HG02938 (cell line): Measurements from ENCODE around the gene ARF1.
A peak's percentile ranks its signal among the peaks of the same experiment; 100 is the strongest.
"Not testable (repeated sequence)": the region's sequence is repeated elsewhere in the genome, so short reads cannot be mapped to it uniquely, and the experiment has no call there.

ENCODE experiments used
- ATAC-seq: cut with Tn5 transposase; IDR thresholded peaks from one replicate; pipeline ENCODE4 v1.9.1; 2021; ENCODE audit warnings: mild to moderate bottlenecking, moderate library complexity; ENCODE audit not compliant: unreplicated experiment

Gene ARF1

DNA sequence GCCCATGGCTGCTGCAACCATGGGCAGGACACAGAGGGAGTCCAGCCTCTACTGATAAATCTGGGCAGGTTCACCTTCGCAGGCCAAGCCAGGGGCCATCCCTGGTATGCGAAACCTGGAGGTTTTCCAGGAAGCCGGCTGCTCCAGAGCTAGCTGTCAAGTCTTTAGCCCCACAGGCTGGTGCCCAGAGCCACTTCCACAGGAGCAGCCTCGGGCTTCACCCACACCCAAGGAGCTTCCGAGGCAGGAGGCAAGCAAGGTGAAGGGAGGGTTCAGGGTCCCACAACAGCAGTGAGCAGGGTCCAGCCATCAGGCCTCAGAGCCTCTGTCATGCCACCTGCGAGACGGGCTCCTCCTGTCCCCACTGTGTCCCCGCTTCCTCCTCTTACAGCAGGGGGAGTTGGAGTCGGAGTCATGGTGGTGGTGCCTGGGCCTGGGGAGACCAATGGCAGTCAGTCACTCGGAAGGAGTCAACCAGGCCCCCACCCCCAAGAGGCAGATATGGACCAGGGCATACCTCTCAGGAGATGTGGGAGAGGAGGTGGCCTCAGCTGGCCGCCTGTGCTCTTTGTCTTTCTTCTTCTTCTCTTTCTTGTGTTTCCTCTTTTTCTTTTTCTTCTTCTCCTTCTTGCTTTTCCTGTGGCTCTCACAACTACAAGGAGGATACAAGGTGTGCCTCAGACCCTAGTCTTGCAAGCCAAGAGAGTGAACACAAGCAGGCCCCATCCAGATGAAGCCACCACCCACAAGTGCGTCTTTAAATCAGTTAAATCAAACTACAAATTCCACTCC is 18.5 kb downstream of the ARF1 start:
- ATAC-seq, result no peak

DNA sequence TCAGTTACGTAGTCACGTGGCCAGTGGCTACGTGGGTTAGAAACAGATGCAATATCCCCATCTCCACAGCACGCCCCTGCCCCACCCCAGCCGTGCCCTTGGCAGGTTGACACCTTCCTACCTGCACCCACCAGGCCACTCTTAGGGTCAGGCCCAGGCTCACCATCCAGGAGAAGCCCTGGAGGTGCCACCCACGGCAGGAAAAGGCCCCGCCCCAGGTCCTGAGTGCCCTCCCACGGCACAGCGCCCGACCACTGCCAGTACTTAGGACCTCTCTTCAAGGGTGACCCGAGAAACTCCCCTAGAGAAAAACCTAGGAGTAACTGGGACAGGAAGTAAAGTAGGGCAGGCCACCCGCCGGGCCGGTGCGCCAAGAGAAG is 19.1 kb downstream of the ARF1 start:
- peak; percentile 0 for ATAC-seq

DNA sequence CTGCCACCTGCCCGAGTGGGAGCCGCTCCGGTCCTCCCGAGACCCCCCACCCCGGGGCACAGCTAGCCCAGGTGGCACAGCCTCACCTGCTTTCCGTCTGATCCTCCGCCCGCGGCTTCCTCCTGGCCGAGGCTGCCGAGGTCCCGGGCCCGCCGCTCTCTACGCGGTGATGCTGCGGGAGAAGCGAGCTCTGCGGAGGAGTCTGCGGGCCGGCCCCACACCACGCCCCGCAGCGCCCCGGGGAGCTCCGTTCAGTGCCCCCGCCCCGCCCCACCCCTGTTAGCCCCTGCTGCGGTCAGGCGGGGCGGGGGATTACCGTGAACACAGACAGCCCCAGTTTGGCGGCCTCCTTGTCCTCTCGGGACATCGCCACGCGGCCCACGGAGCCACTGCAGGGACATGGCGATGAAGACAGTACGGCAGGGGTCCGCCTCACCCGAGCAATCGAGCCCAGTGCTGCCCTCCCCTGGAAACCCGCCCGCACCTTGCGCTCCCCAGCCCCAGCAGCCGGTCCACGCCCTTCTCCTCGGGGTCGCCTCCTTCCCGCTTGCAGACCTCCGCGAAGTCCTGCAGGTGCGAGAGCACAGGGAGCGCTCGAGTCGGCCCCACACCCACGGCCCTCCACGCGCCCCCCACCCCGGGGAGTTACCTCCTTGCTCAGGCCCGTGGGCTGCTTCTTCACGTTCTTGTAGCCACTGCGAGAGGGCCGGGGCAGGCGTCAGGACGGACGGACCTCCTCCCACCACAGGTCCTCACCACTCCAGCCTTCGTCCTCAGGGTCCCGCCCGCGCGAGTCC is 19.7 kb downstream of the ARF1 start:
- peak; percentile 24 for ATAC-seq

DNA sequence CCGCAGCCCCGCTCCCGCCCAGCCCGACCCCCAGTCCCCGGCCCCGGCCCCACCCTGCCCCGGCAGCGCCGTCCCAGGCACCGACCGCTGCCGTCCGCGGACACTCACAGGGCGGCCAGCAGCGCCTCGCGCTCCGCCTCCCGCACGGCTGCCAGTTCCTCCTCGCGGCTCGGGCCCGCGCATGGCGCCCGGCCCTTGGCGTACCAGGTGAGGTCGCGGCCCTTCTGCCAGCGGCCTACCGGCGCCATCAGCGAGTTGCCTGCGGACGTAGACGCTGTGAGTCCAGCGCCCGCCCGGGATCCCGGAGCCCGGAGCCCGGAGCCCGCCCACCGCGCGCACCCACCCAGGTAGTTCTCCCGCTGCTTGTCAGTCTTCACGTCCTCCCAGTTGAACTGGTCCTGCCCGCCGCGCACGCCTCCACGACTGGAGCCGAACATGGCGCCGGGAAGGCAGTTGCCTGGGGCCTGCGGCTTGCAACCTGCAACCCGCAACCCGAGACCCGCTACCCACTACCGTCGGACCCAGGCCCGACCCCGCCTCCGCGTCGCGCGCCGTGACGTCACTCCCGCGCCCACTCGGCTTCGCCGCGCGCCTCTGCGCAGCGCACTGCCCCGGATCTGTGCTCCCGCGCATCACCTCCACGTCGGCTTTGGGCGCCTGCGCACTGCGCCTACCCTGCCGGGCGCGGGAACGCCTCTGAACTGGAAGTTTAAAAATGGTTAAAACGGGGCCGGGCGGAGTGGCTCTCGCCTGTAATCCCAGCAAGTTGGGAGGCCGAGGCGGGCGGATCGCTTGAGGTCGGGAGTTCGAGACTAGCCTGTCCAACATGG is 20.5 kb downstream of the ARF1 start, which contains the start of gene C1orf35:
Gene C1orf35 (minus strand): TSS at position 535 of the 830 bp plus-strand sequence. CDS start 98 bp downstream, at position 437.
- peak; percentile 63 for ATAC-seq

DNA sequence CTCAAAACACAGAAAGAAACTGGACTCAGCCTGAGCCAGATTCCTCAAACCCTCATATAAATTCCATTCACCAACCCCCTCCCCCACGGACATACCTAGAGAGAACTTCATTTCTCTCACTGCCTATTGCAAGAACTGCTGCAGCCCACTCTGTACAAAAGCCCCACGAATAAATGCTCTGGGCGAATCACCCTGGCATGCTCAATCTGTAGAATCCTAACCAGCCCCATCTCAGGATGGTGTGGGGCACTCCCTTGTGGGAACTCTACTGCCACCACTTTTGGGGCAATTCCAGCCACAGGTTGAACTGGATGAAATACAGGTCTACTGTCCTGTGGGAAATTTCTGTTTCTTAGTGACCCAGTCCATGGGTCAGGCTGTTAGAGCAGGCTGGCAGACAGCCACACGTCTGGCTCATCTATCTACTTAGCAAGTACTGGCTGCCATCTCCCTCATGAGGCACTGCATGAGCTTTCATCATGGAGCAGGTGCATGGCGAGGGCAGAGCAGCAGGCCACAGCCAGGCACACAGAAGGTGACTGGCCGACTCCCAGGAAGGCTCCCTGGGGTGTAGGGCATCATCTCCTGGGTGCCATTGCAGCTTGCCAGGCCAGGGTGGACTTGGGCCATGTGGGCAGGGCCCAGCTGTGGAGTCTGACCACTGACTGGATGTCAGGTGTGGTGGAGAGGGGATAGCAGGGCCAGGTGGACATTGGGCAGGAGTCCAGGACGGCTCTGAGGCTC is 22.2 kb downstream of the ARF1 start:
- no peak for ATAC-seq

DNA sequence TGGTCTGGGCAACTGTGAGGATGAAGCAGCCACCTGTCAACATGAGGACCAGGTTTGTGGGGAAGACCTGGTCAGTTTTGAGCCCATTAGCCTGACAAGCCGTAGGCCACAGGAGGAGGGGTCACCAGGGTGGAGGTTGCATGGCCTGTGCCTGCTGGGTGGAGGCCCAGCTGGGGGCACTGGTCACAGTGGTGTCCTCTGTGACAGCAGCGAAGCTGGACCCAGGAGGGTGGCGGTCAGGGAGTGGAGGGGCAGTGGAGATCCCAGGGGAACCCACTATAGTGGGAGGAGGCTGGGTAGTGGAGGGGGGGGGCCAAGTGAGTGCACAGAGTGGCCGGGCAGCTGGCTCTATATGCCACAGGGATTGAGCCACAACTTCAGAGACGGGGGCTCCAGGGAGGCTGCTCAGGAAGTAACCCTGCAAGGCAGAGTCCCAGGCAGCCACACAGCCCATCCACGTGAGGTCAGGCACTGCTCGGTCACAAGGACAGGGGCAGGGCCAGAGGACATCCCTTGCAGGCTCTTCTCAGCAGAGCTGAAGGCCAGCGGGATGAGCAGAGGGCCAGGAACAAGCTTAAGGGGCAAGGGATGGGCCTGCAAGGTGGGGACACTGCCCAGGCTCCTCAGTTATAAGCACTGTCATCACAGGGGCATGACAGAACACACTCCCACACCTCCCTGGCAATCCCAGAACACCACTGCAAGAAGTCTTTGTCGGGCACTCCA is 22.9 kb downstream of the ARF1 start:
- no peak for ATAC-seq

DNA sequence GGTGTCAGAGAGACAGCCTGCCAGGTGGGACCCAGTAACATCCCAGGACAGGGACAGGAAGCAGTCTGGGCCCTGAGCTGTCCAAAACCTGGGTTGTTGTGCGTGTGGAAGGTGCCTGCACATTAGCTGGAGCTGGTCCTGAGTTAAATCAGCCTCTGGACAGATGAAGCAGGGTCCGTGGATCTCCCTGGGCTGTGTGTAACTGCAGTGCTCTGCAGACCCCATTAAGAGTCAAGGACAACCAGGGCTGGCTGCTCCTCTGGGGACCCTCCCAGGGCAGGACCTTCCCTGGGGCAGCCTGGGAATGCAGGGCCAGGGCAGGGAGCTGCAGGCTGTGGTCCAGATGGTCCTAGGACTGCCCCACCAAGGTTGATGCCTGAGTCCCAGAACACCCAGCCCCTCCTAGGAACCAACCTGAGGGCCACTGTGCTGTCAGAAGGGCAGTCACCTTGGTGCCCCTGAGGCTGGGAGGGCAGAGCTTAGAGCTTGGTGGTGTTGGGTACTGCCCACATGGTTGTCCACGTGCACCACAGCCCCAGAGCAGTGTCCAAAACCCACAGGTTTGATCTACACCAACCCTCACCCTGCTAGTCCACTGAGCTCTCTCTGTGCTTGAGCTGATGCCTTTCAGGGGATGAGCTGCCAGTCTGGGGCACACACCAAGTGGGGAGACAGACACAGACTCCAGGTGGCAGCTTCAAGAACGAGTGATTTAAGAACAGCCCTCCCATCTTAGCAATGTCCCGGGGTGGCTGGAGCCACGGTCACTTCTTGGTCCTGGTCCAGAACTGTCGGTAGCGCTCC is 23.7 kb downstream of the ARF1 start:
- no peak for ATAC-seq

DNA sequence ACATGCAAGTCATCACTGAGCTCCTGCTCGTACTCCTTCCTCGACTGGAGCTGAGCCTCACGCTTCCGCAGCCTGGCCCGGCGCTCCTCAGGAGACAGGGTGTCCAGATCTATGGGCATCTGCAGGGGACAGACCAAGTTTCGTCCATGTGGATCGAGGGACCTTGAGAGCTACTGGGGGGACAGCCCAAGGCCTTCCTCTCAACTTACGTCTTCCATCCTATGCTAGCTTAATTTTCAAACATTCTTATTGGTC is 24.2 kb downstream of the ARF1 start:
- no peak for ATAC-seq

DNA sequence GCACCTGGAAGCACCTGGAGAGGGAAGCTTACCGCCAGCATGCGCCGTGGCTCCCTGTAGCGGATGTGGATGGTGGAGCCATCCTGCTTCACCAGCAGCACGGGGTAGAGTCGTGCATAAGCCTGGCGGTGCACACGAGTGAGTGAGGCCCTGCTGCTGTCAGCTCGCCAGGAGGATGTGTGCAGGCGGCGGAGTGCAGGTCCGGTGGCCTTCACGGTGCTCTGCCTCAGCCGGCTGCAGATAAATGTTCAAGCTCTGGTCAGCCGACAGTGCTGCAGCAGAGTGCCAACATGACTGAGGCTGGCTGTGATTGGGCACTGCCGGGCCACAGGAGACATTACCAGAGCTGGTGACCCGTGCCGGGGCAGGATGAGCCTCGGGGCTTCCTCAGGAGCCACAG is 25.1 kb downstream of the ARF1 start:
- ATAC-seq, result no peak

DNA sequence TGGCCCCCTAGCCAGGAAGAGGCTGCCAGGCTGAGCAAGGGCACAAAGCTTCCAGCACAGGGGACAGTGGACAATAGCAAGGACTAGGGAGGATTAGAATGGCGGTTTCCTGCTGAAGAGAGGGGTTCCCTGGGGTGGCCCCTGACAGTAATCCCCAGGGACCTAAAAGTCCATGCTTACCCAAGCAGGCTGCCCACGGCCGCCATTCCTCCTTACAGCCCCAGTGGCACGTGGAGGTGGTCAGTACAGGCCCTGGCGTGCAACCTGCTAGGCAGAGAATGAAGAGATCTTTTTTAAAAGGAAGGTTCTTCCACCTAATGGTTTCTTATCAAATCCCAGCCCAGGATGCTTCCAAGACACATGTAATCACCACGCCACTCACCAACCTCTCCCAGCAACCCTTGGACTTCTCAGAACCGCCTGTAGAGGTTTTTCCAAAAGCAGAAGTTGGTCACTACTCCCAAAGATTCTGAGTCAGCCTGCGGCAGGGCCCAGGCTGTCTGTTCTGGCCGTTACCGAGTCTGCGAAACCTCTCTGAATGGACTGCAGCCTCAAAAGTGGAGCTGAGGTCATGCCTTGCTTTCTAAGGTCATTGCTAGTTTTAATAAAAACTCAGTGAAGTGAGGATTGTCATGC is 25.7 kb downstream of the ARF1 start:
- ATAC-seq, result no peak

DNA sequence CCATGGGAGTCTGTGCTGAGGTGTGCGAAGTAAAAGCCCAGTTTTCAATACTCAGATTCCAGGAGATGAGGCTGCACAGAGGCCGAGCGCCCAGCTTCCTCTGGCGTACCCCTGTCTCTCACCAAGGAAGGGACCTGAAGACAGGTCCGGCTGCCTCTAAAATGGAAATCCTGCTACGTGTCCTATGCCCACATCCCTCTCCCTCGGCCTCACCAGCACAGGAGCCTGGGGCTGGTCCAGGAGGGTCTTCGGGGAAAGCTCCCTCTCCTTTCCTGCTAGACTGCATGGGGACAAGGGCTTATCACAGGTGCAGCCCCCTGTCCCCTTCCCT is 26.2 kb downstream of the ARF1 start:
- no peak for ATAC-seq

DNA sequence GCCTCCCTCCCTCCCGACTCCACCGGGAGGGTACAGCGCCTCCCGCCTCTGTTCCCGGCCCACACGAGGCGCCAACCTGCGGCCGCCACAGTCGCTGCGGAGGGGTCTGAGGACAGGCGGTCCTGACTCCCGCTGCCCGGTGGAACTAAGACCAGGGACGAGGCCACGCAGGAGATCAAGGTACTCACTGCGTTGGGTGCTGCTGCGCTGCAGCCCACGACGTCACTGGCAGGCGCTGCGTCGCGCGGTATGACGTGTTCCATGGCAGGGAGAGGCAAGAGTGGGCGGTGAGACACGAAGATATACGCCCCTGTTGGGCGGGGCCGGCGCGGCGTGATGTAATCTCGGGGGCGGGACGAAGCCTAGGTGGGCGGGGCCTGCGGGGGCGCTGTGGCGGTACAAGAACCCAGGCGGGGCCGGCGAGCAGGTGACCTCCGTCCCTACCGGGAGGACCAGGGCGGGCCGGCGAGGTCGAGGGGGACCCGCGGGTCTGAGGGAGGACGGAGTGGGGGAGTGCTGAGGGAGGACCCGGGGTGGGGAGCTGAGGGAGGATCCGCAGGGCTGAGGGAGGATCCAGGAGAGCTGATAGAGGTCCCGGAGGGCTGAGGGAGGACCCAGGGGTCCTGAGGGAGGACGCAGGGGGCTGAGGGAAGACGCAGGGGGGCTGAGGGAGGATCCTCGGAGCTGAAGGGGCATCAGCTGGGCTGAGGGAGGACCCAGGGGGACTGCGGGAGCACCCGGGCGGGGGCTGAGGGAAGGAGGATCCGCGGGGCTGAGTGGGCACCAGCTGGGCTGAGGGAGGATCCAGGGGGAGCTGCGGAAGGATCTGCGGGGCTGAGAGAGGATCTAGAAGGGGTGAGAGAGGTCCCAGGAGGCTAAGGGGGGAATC is 26.8 kb downstream of the ARF1 start, which contains the start of gene MRPL55:
Gene MRPL55 (minus strand): TSS at position 227 of the 889 bp plus-strand sequence. CDS start 1,039 bp downstream, outside the sequence.
- ATAC-seq, result peak; percentile 89

DNA sequence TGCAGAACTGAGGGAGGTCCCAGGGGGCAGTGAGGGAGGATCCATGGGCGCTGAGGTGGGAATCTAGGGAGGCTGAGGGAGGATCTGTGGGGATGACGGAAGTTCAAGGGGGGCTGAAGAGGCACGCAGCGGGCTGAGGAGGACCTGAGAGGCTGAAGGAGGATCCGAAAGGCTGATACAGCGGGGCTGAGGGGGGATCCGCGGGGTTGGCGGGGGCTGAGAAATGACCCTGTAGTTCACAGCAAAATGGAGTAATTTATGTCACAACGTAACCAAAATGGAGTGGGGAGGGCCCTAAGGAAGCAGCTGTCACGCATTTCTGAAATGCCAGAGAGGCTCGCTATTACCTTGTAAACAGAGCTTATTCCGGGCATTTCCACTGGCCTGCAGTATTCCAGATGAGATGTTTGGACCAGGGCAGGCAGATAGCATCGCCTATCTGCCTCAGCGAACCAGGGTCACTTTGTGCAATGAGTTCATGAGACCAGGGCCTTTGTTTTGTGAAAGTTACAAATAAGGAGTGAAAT is 27.5 kb downstream of the ARF1 start:
- no peak for ATAC-seq

DNA sequence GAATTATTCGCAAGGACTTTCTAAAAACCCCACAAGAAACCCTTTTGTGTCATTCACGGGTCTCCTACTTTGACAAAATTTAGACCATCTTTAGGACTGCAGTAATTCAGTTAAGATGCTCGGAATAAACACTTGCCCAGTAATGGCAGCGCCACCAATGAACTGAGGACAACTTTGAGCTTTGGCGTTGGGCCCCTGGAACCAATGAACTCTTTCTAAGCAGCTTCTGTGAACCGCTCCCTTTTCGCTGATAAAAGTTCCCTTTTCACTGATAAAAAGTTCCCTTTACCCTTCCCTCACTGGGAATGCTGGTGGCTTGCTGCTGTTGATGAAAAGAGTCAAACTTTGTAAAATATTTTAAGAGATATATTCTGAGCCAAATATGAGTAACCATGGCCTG is 28.0 kb downstream of the ARF1 start:
- ATAC-seq, result no peak

DNA sequence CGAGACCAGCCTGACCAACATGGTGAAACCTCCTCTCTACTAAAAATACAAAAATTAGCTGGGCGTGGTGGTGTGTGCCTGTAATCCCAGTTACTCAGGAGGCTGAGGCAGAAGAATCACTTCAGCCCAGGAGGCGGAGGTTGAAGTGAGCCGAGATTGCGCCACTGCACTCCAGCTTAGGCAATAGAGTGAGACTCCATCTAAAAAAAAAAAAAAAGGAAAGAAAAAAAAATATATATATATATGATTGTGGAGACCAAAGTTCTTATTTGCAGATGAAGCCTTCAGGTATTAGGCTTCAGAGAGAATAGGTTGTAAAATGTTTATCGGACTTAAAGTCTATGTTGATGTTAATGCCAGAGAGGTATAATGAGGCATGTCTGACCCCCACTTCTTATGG is 28.8 kb downstream of the ARF1 start:
- ATAC-seq, result not testable (repeated sequence)

DNA sequence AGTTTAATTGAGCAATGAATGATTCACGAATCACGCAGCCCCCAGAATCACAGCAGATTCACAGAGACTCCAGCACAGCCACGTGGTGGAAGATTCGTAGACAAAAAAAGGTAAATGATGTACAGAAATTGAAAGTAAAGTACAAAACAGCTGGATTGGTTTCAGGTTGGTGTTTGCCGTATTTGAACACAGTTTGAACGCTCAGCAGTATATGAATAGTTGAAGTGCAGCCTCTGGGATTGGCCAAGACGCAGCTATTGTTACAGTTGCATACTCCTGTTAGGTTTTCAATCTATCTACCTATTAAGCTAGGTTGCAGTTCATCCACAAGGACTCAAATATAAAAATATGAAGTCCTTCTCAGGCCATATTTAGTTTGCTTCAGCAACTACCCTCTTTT is 29.7 kb downstream of the ARF1 start:
- no peak for ATAC-seq

DNA sequence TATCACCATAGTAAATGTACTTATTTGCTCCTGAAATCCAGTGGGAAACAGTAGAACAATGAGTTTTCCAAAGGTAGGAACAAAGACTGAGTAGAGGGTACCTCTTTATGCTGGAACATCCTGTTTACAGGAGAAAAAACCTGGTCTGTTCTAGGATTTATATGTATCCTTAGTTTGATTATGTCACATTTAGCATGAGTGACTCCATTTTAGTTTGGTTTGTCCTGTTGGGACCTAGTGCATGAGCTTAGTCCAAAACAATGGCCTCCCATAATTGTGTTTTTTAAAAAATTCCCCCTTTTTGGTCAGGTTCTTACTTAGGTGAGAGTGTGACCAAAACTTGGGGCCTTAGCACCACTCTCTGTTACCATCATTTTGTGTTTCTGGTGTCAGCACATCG is 30.1 kb downstream of the ARF1 start:
- ATAC-seq, result no peak

DNA sequence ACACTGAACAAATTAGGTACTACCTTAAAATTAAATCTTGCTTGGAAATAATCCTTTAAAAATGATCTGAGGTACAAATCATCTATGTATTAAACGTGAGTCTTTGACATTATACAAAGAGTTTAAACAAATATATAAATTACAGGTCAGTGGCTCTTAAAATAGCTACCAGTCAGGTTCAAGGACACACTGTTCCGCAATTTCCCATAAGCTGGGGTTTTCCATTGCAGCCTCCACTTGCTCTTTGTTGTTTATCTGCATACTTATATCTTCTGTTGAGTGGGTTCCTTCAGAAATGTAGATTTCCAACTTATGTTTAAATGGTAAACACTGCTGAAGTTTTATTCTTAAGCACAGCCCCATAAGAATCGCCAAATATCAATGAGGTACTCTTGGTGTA is 32.3 kb downstream of the ARF1 start:
- ATAC-seq, result no peak
